Measurements from ENCODE around the gene KRT38. TPM values are rescaled to one million over a fixed set of nuclear protein-coding genes. Genes with fewer than 3 reads are reported as not detected.

The KRT38 gene
- polyA plus RNA-seq, 1 of the 3 experiments (the other 2 are of a cell fraction): not detected

DNA sequence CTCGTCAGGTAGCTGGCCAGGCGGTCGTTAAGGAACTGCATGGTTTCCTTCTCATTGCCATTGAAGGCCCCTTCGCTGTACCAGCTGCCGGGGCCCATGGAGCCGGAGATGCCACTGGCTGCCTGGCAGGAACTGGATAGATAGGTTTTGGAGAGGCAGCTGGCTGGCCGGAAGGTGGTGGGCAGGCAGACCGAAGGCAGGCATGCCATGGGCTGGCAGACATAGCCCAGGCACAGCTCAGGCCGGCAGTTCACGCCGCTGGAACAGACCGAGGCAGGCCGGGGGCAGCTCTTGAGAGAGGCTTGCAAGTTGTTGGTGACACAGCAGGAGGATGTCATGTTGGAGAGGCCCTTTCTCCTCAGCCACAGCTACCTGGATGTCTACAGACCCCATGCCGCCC, 26.2 kb upstream of the KRT38 start, which contains the start of gene KRT32:
Gene KRT32 (minus strand): TSS at position 399 of the 400 bp plus-strand sequence. CDS start 61 bp downstream, at position 338.
- peaks cover 11% of the 10 kb centered on the region in 2 experiments; a peak in 2 of 4 replicates for H3K4me1 ChIP-seq (ENCODE audit: control insufficient read depth in 1 of 2, insufficient read depth in 2 of 2, low read depth in 1 of 2, low read length in 1 of 2)
- no peaks in the 10 kb centered on the region for H3K27me3 ChIP-seq (ENCODE audit: insufficient read depth)
- H3K36me3 ChIP-seq (replicated peaks in 1 of 2; ENCODE audit: control insufficient read depth in 1 of 2, insufficient read depth in 2 of 2, low read length in 1 of 2): no peaks in the 10 kb centered on the region
- no peak within 1 kb of the TSS for H3K4me3 ChIP-seq (ENCODE audit: low read depth in 2 of 2, low read length in 1 of 2)
- 100% methylated on average over 1 of the region's 14 CpGs for WGBS (ENCODE audit: low lambda C conversion rate)
- no peak within 1 kb of the TSS for H2AFZ ChIP-seq (ENCODE audit: low read depth)
- no peaks in the 10 kb centered on the region for H3F3A ChIP-seq (replicated peaks; ENCODE audit: insufficient read depth)
- no peaks in the 10 kb centered on the region for H3K79me2 ChIP-seq (ENCODE audit: insufficient read depth)
- no peak within 1 kb of the TSS for H3K27ac ChIP-seq (ENCODE audit: low read depth in 2 of 2, low read length in 1 of 2)
- H3K9ac ChIP-seq: no peak within 1 kb of the TSS
- no peaks in the 10 kb centered on the region; the same call in 1 of the 2 replicates for H3K9me3 ChIP-seq
- CTCF ChIA-PET: interaction anchor here (0.9 to 1.5 kb wide), 3 partner anchors 11 to 196 kb away, joined by 3 read pairs; no protein-coding TSS in a partner anchor
- POLR2A ChIA-PET: no interaction called here
- H4K20me1 ChIP-seq (ENCODE audit: insufficient read depth): no peaks in the 10 kb centered on the region
- no peak for DNase-seq
- H3K9me2 ChIP-seq: no peaks in the 10 kb centered on the region
- TF ChIP-seq TEAD4 (IDR thresholded peaks at IDR 0.05; ENCODE audit: borderline replicate concordance, insufficient read depth): no peak
- no peak for TF ChIP-seq RXRA (IDR thresholded peaks at IDR 0.05; ENCODE audit: borderline replicate concordance, low read depth)
- TF ChIP-seq SIN3A (IDR thresholded peaks at IDR 0.05; ENCODE audit: borderline replicate concordance, low read depth, low read length): no peak
- TF ChIP-seq, protein P1, sequence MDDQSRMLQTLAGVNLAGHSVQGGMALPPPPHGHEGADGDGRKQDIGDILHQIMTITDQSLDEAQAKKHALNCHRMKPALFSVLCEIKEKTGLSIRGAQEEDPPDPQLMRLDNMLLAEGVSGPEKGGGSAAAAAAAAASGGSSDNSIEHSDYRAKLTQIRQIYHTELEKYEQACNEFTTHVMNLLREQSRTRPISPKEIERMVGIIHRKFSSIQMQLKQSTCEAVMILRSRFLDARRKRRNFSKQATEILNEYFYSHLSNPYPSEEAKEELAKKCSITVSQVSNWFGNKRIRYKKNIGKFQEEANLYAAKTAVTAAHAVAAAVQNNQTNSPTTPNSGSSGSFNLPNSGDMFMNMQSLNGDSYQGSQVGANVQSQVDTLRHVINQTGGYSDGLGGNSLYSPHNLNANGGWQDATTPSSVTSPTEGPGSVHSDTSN (IDR thresholded peaks at IDR 0.05): no peak
- no peak within 1 kb of the TSS for H3K4me2 ChIP-seq

DNA sequence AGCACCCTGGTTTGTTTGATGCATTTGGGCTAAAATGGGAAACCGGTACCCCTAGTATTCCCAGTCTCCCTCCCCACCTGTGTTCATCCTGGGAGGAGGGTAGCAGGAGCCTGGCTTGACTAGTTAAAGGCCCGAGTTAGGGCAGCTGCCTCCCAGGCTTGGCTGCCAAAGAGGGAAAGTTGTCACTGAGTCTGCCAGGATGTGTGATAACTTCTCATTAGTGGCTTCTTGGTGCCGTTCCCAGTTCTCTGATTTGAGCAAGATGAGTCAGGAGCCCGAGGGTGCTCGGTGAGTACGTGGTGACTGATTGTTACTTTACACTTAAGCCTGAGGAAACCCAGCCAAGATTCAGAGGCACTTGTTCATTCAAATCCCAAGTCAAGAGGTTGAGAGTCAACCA, 23.9 kb upstream of the KRT38 start:
- Histone ChIP-seq H3K79me2 (ENCODE audit: insufficient read depth) (no peaks in the 10 kb centered on the region), H4K20me1 (ENCODE audit: insufficient read depth) (no peaks in the 10 kb centered on the region), H3K27me3 (ENCODE audit: insufficient read depth) (no peaks in the 10 kb centered on the region), H3K9me3 (no peaks in the 10 kb centered on the region), H3K4me1 (ENCODE audit: control insufficient read depth in 1 of 2, insufficient read depth in 2 of 2, low read depth in 1 of 2, low read length in 1 of 2) (peaks cover 11 to 17% of the 10 kb centered on the region in 2 experiments; a peak in 2 of 4 replicates), H3K4me3 (ENCODE audit: low read depth in 2 of 2, low read length in 1 of 2) (no peak overlapping the region), H3K9me2 (no peaks in the 10 kb centered on the region), H3F3A (replicated peaks; ENCODE audit: insufficient read depth) (no peaks in the 10 kb centered on the region), H3K9ac (no peak overlapping the region), H2AFZ (ENCODE audit: low read depth) (no peak overlapping the region), H3K36me3 (replicated peaks in 1 of 2; ENCODE audit: control insufficient read depth in 1 of 2, insufficient read depth in 2 of 2, low read length in 1 of 2) (no peaks in the 10 kb centered on the region), H3K27ac (ENCODE audit: low read depth in 2 of 2, low read length in 1 of 2) (no peak overlapping the region), H3K4me2 (peak overlapping the region; percentile 41; the same call in 1 of the 2 replicates)
- TF ChIP-seq MEF2A (IDR thresholded peaks at IDR 0.05; ENCODE audit: borderline replicate concordance, low read depth) (no peak), TEAD4 (IDR thresholded peaks at IDR 0.05; ENCODE audit: borderline replicate concordance, insufficient read depth) (no peak), NFIC (IDR thresholded peaks at IDR 0.05; ENCODE audit: borderline replicate concordance) (peak; percentile 65), RCOR1 (IDR thresholded peaks at IDR 0.05; ENCODE audit: low read length) (no peak), TCF12 (IDR thresholded peaks at IDR 0.05) (peak; percentile 36; the same call in 1 of the 2 replicates), JUND (IDR thresholded peaks at IDR 0.05) (peak; percentile 18; the same call in 1 of the 2 replicates), EP300 (IDR thresholded peaks at IDR 0.05; ENCODE audit: borderline replicate concordance in 1 of 2, low read depth in 1 of 2, low read length in 1 of 2) (0 out of 4 replicates have a peak, but pooled peaks of 1 of the 2 experiments have one; percentile 33), MXI1 (IDR thresholded peaks at IDR 0.05; ENCODE audit: low read depth, low read length) (no peak), FOSL2 (IDR thresholded peaks at IDR 0.05; ENCODE audit: borderline replicate concordance, low read depth) (peak; percentile 62; the same call in 1 of the 2 replicates), CHD2 (IDR thresholded peaks at IDR 0.05; ENCODE audit: low read length, partially characterized antibody) (no peak)
- TF ChIP-seq, protein P2, sequence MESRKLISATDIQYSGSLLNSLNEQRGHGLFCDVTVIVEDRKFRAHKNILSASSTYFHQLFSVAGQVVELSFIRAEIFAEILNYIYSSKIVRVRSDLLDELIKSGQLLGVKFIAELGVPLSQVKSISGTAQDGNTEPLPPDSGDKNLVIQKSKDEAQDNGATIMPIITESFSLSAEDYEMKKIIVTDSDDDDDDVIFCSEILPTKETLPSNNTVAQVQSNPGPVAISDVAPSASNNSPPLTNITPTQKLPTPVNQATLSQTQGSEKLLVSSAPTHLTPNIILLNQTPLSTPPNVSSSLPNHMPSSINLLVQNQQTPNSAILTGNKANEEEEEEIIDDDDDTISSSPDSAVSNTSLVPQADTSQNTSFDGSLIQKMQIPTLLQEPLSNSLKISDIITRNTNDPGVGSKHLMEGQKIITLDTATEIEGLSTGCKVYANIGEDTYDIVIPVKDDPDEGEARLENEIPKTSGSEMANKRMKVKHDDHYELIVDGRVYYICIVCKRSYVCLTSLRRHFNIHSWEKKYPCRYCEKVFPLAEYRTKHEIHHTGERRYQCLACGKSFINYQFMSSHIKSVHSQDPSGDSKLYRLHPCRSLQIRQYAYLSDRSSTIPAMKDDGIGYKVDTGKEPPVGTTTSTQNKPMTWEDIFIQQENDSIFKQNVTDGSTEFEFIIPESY (IDR thresholded peaks at IDR 0.05; ENCODE audit: borderline replicate concordance, low read depth): no peak
- TF ChIP-seq, protein P3, sequence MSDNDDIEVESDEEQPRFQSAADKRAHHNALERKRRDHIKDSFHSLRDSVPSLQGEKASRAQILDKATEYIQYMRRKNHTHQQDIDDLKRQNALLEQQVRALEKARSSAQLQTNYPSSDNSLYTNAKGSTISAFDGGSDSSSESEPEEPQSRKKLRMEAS (IDR thresholded peaks at IDR 0.05; ENCODE audit: low read depth): no peak
- ChIA-PET POLR2A (no interaction called here), CTCF (interaction anchor here (1.2 kb wide), 1 partner anchor 84 kb away, joined by 7 read pairs; no protein-coding TSS in a partner anchor)
- 14% methylated on average over 5 of the region's 6 CpGs for WGBS (ENCODE audit: low lambda C conversion rate)
- no peak for DNase-seq
